K562 (cell line): ENCODE results near the gene ALG13. TPM values are rescaled to one million over a fixed set of nuclear protein-coding genes. Genes with fewer than 3 reads are reported as not detected.

Experiments used
- ATAC-seq: fragments of 200-7000 bp; cut with Tn5 transposase; 3 replicates; pipeline ENCODE4 v1.9.1; 2020; ENCODE audit warnings: moderate library complexity
- BruUV-seq: library from RNA; stranded (reverse); fragments of 400-500 nt; replicated peaks from 2 replicates; lab custom pipeline; 2021; lab: Mats Ljungman, UMichigan
- CTCF ChIA-PET: fragments of 300-600 bp; formaldehyde crosslinking; extraction: SDS; loops from one replicate; lab custom pipeline; 2021; ENCODE audit warnings: low intra/inter-chr PET ratio; lab: Yijun Ruan, JAX
- POLR2A ChIA-PET: fragments of 300-600, 350-650 bp; sonication (Branson Sonifier 250); formaldehyde crosslinking; extraction: SDS; loops from one replicate; lab custom pipeline; 2021; ENCODE audit warnings: antibody characterized with exemption, inconsistent platforms; lab: Yijun Ruan, JAX
- DNase-seq, 4 experiments: peaks; one replicate each; pipeline versions ENCODE4 v3.0.0 to v3.0.0-alpha.2; 2011 to 2018; ENCODE audit warnings: low spot score in 3 of 4, mixed read lengths in 3 of 4; ENCODE audit errors: extremely low read depth in 1 of 4
- FAIRE-seq: peaks from 2 replicates; lab custom pipeline; 2011; peaks lifted over from hg19 to GRCh38; lab: Jason Lieb, UNC
- H2AFZ ChIP-seq: 2 replicates; pipeline ENCODE4 v1.6.0; 2011; ENCODE audit warnings: low read depth, low read length, control low read depth, inconsistent platforms
- H3K27ac ChIP-seq: fragments of 200-600 bp; 3 replicates; pipeline ENCODE4 v1.8.0; 2011; ENCODE audit warnings: low read depth, mild to moderate bottlenecking, control low read depth, inconsistent platforms, low read length, moderate library complexity, mixed read lengths; ENCODE audit errors: extremely low read depth
- H3K27me3 ChIP-seq, 2 experiments: fragments of 300-600 bp in 1 of 2; 2 replicates in 1 of 2; 3 replicates in 1 of 2; pipeline versions ENCODE4 v1.6.0 to v1.8.0; 2011; ENCODE audit warnings: inconsistent platforms in 2 of 2, low read length in 2 of 2, mild to moderate bottlenecking in 1 of 2, mixed read lengths in 1 of 2, moderate library complexity in 1 of 2; ENCODE audit not compliant: control insufficient read depth in 2 of 2, insufficient read depth in 2 of 2
- H3K36me3 ChIP-seq: fragments of 300-600 bp; 3 replicates; pipeline ENCODE4 v1.8.0; 2011; ENCODE audit warnings: mild to moderate bottlenecking, low read length, inconsistent platforms; ENCODE audit not compliant: control insufficient read depth, insufficient read depth
- H3K4me1 ChIP-seq, 2 experiments: fragments of 200-600 bp in 1 of 2; replicated peaks in 1 of 2; 2 replicates in 1 of 2; 3 replicates in 1 of 2; pipeline versions ENCODE4 v1.5.1 to v1.8.0; 2011; ENCODE audit warnings: inconsistent platforms in 2 of 2, low read length in 2 of 2, mild to moderate bottlenecking in 1 of 2, mixed read lengths in 1 of 2, moderate library complexity in 1 of 2; ENCODE audit not compliant: control insufficient read depth in 2 of 2, insufficient read depth in 2 of 2
- H3K4me2 ChIP-seq: 2 replicates; pipeline ENCODE4 v1.6.1; 2011; ENCODE audit warnings: low read length, control low read depth, inconsistent platforms, mixed read lengths; ENCODE audit not compliant: insufficient read depth
- H3K4me3 ChIP-seq: fragments of 200-600 bp; sonication (generic), shearing (Covaris generic); 2 replicates; pipeline ENCODE4 v1.5.1; 2016; ENCODE audit warnings: control low read depth, inconsistent platforms
- H3K79me2 ChIP-seq: fragments of 200-600 bp; 3 replicates; pipeline ENCODE4 v1.8.0; 2011; ENCODE audit warnings: low read length, inconsistent platforms; ENCODE audit not compliant: control insufficient read depth, insufficient read depth
- H3K9ac ChIP-seq, 2 experiments: 2 replicates each; pipeline versions ENCODE4 v1.6.0 to v1.6.1; 2011; ENCODE audit warnings: low read depth in 2 of 2, low read length in 2 of 2, control low read depth in 1 of 2, inconsistent platforms in 1 of 2, mild to moderate bottlenecking in 1 of 2, mixed read lengths in 1 of 2; ENCODE audit not compliant: insufficient read depth in 1 of 2
- H3K9me1 ChIP-seq: one replicate; pipeline ENCODE4 v1.6.0; 2011; ENCODE audit warnings: inconsistent platforms, mild to moderate bottlenecking, low read length, moderate library complexity; ENCODE audit not compliant: control insufficient read depth, insufficient read depth
- H3K9me3 ChIP-seq: replicated peaks from 2 replicates; pipeline ENCODE4 v1.5.1; 2011; ENCODE audit warnings: low read depth, low read length, inconsistent platforms; ENCODE audit not compliant: control insufficient read depth, insufficient read depth
- H4K20me1 ChIP-seq: replicated peaks from 2 replicates; pipeline ENCODE4 v1.6.1; 2011; ENCODE audit warnings: low read length, inconsistent platforms, mixed read lengths; ENCODE audit not compliant: control insufficient read depth, insufficient read depth
- BCL6 ChIP-seq: fragments of 250-450 bp; sonication (Bioruptor Pico); IDR thresholded peaks from 2 replicates; pipeline ENCODE4 v1.4.0; 2020
- JUND ChIP-seq, 2 experiments: IDR thresholded peaks; 2 replicates in 1 of 2; 3 replicates in 1 of 2; pipeline ENCODE4 v1.6.1; 2011; ENCODE audit warnings: borderline replicate concordance in 2 of 2, low read depth in 2 of 2, low read length in 2 of 2, improper control_type of control experiment in 1 of 2, missing biosample characterization in 1 of 2, missing genetic modification characterization in 1 of 2, missing genetic modification reagents in 1 of 2
- KDM1A ChIP-seq, 2 experiments: fragments of 450-650 bp; IDR thresholded peaks; 2 replicates each; pipeline ENCODE4 v1.6.1; 2016; ENCODE audit warnings: mild to moderate bottlenecking in 2 of 2
- TSHZ1 ChIP-seq: fragments of 250-450 bp; sonication (Bioruptor Pico); IDR thresholded peaks from 2 replicates; pipeline ENCODE4 v1.4.0; 2020; ENCODE audit warnings: mild to moderate bottlenecking, moderate library complexity
- ZNF146 ChIP-seq: IDR thresholded peaks from one replicate; pipeline ENCODE4 v1.6.1; 2018; ENCODE audit warnings: missing compliant biosample characterization; ENCODE audit not compliant: unreplicated experiment
- in situ Hi-C: fragments of 300-500 bp; cut with MboI; formaldehyde crosslinking; loops from 4 replicates; pipeline ENCODE4 v1.15.0; 2018; ENCODE audit warnings: inconsistent platforms, mixed read lengths
- intact Hi-C: fragments of 100-400 bp; cut with micrococcal nuclease; formaldehyde crosslinking; loops from 2 replicates; pipeline ENCODE4 v1.14.2; 2022
- polyA plus RNA-seq, 8 experiments: library from polyadenylated mRNA; depleted of rRNA in 4 of 8; stranded (reverse) in 5 of 8; unstranded in 3 of 8; fragments of >200 nt; fragmentation: Nextera tagmentation in 2 of 8; fragmentation: Illumina TruSeq in 1 of 8; extraction: Ambion mirVana in 2 of 8; extraction: Trizol in 1 of 8; gene quantifications; 2 replicates each; pipeline versions ENCODE4 v1.2.1 to v1.2.3, GENCODE V29; 2011 to 2014; ENCODE audit warnings: inconsistent platforms in 1 of 8, missing spikeins in 1 of 8
- total RNA-seq, 7 experiments: library from RNA; depleted of rRNA in 6 of 7; stranded (reverse); fragments of >200 nt in 6 of 7; fragmentation: Illumina TruSeq in 2 of 7; extraction: Trizol in 2 of 7; gene quantifications; 2 replicates each; pipeline versions ENCODE4 v1.2.1 to v1.2.3, GENCODE V29; 2011 to 2021; ENCODE audit warnings: low replicate concordance in 1 of 7
- TF ChIP-seq, protein P1 (sequence below): fragments of 250-450 bp; sonication (Bioruptor Pico); IDR thresholded peaks from 2 replicates; pipeline ENCODE4 v1.4.0; 2020; ENCODE audit warnings: mild to moderate bottlenecking, moderate library complexity

The ALG13 gene
- total and polyA plus RNA-seq, 9 of the 15 experiments (the other 6 are each of a cell fraction or from before 2014, with no cell fraction given): 40.3 to 117 (median 68.2) TPM

GRCh38 chrX:111779582-111779981 is 98.6 kb downstream of the ALG13 start:
- H3K9me1 ChIP-seq: no peaks in the 10 kb centered on the region
- intact Hi-C loops (no loop called here), in situ Hi-C loops (no loop called here)
- H3K27me3 ChIP-seq: no peaks in the 10 kb centered on the region
- H3K9ac ChIP-seq: no peak overlapping the region
- ChIA-PET CTCF (no interaction called here), POLR2A (no interaction called here)
- TF ChIP-seq TSHZ1 (CRISPR knock-in tag) (no peak), JUND (IDR thresholded peaks at IDR 0.05; ENCODE audit: borderline replicate concordance, low read depth, low read length) (no peak), JUND (tag; IDR thresholded peaks at IDR 0.05; ENCODE audit: borderline replicate concordance, low read depth, low read length) (no peak), KDM1A (IDR thresholded peaks at IDR 0.05) (no peak), ZNF146 (no peak), BCL6 (no peak)
- TF ChIP-seq, protein P1, sequence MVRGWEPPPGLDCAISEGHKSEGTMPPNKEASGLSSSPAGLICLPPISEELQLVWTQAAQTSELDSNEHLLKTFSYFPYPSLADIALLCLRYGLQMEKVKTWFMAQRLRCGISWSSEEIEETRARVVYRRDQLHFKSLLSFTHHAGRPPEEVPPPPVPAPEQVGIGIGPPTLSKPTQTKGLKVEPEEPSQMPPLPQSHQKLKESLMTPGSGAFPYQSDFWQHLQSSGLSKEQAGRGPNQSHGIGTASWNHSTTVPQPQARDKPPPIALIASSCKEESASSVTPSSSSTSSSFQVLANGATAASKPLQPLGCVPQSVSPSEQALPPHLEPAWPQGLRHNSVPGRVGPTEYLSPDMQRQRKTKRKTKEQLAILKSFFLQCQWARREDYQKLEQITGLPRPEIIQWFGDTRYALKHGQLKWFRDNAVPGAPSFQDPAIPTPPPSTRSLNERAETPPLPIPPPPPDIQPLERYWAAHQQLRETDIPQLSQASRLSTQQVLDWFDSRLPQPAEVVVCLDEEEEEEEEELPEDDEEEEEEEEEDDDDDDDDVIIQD: no peak
- H3K4me3 ChIP-seq: no peak overlapping the region
- ATAC-seq: no peak
- H3K36me3 ChIP-seq: no peaks in the 10 kb centered on the region
- H3K4me2 ChIP-seq: no peak overlapping the region
- H3K4me1 ChIP-seq: no peaks in the 10 kb centered on the region
- no TSS peak for BruUV-seq
- H3K9me3 ChIP-seq: no peaks in the 10 kb centered on the region
- no peak for FAIRE-seq
- H2AFZ ChIP-seq: no peak overlapping the region
- no peak for DNase-seq
- no peak overlapping the region for H3K27ac ChIP-seq
- no peaks in the 10 kb centered on the region for H4K20me1 ChIP-seq
- no peaks in the 10 kb centered on the region for H3K79me2 ChIP-seq
